Measurements from ENCODE around the gene CX3CR1.

GRCh38 chr3:39255503-39256325 is 24.1 kb downstream of the CX3CR1 start:
- TF ChIP-seq CTCF (IDR thresholded peaks at IDR 0.05) (no peak), REST (IDR thresholded peaks at IDR 0.05; ENCODE audit: insufficient read depth in 1 of 2, low read depth in 2 of 2, low read length in 1 of 2) (no peak)

Data from Panc1 (cell line).